ENCODE measurements around the gene FICD.

GRCh38 chr12:108514468-108514972 lies 557 bp upstream of the FICD start:
- TF ChIP-seq CTCF (conservative IDR thresholded peaks at IDR 0.05) = no peak
- TF ChIP-seq ZFX (IDR thresholded peaks at IDR 0.05) = no peak

All from C4-2B (cell line).